ENCODE data around the gene ENTPD1.
A peak's percentile ranks its signal among the peaks of the same experiment; 100 is the strongest.
"Not testable (repeated sequence)": the region's sequence is repeated elsewhere in the genome, so short reads cannot be mapped to it uniquely, and the experiment has no call there.

Gene ENTPD1

DNA sequence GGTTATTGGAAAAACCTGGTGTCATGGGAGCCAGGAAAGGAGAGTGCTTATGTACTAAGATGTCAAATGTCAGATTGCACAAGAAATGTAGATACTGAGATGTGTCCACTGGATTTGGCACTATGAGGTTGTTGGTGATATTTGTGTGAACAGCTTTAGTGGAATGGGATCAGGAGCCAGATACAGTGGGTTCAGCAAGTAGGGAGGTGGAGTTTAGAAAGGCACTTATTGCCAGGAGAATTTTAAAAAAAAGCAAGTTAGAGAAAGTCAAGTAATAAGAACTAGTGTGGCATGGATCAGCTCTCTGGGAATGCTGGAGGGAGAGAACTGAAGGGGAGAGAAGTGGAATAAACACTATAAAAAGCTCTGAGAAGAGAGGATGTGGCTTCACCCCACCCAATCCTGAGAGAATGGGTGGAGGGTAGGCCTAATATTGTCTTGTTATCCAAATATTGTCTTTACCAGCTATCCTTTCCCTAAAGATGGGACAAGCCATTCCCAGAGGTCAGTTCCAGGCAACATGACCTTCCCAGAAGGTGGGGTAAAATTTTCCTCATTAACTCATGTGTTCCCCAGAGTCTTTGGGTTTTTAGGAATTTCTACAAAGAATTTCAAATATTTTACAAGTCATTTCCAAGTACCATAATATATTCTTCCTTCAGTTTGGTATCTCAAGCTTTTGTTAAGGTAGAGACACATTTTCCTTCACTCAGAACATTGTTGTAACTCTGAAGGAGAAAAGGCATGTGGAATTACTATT, 42.3 kb downstream of the ENTPD1 start:
- DNase-seq = no peak

DNA sequence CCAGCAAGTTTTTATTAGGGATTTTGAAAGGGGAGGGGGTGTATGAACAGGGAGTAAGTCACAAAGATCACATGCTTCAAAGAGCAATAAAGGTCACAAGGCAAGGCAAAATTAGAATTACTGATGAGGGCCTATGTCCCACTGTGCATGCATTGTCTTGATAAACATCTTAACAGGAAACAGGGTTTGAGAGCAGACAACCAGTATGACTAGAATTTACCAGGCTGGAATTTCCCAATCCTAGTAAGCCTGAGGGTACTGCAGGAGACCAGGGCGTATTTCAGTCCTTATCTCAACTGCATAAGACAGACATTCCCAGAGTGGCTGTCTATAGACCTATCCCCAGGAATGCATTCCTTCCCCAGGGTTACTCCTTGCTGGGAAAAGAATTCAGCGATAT, 44.3 kb downstream of the ENTPD1 start:
- not testable (repeated sequence) for DNase-seq

DNA sequence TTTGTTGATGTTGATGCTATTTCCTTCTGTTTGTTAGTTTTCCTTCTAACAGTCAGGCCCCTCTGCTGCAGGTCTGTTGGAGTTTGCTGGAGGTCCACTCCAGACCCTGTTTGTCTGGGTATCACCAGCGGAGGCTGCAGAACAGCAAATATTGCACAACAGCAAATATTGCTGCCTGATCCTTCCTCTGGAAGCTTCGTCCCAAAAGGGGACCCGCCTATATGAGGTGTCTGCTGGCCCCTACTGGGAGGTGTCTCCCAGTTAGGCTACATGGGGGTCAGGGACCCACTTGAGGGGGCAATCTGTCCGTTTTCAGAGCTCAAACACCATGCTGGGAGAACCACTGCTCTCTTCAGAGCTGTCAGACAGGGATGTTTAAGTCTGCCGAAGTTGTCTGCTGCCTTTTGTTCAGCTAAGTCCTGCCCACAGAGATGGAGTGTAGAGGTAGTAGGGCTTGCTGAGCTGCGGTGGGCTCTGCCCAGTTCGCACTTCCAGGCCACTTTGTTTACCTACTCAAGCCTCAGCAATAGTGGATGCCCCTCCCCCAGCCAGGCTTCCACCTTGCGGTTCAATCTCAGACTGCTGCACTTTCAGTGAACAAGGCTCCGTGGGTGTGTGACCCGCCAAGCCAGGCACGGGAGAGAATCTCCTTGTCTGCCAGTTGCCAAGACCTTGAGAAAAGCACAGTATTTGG, 50.9 kb downstream of the ENTPD1 start:
- not testable (repeated sequence) for DNase-seq

DNA sequence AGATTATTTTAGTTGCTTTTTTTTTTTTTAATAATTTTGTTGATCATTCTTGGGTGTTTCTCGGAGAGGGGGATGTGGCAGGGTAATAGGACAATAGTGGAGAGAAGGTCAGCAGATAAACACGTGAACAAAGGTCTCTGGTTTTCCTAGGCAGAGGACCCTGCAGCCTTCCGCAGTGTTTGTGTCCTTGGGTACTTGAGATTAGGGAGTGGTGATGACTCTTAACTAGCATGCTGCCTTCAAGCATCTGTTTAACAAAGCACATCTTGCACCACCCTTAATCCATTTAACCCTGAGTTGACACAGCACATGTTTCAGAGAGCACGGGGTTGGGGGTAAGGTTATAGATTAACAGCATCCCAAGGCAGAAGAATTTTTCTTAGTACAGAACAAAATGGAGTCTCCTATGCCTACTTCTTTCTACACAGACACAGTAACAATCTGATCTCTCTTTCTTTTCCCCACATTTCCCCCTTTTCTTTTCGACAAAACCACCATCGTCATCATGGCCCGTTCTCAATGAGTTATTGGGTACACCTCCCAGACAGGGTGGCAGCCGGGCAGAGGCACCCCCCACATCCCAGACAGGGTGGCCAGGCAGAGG, 52.8 kb downstream of the ENTPD1 start:
- DNase-seq = not testable (repeated sequence)

DNA sequence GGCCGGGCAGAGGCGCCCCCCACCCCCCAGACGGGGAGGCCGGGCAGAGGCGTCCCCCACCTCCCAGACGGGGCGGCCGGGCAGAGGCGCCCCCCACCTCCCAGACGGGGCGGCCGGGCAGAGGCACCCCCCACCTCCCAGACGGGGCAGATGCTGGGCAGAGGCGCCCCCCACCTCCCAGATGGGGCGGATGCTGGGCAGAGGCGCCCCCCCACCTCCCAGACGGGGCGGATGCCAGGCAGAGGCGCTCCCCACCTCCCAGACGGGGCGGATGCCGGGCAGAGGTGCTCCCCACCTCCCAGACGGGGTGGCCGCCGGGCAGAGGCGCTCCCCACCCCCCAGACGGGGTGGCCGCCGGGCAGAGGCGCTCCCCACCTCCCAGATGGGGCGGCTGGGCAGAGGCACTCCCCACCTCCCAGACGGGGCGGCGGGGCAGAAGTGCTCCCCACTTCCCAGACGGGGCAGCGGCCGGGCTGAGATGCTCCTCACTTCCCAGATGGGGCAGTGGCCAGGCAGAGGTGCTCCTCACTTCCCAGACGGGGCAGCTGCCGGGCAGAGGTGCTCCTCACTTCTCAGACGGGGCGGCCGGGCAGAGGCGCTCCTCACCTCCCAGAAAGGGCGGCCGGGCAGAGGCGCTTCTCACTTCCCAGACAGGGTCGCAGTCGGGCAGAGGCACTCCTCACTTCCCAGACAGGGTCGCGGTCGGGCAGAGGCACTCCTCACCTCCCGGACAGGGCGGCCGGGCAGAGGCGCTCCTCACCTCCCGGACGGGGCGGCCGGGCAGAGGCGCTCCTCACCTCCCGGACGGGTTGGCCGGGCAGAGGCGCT, 53.6 kb downstream of the ENTPD1 start:
- no peak for DNase-seq

DNA sequence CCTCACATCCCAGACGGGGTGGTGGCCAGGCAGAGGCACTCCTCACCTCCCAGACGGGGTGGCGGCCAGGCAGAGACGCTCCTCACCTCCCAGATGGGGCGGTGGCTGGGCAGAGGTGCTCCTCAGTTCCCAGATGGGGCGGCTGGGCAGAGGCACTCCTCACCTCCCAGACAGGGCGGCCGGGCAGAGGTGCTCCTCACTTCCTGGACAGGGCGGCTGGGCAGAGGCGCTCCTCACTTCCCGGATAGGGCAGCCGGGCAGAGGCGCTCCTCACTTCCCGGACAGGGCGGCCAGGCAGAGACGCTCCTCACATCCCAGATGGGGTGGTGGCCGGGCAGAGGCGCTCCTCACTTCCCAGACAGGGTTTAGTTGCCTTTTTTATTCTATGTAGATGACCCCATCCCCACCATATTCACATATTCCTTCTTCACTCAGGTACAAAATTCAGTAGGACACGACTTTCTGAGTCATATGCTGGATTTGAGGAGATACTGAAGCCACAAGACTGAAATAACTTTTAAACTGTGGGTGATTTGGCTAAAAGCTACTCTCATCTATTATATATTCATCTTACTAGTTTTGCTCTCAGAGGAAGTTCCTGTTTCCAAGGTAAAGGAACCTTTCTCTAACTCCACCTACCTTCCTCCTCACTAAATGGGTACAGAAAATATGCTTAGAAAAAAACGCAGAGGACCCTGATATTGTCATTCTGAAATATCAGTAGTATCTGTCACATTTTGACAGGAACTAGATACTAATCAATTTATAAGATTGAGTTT, 54.4 kb downstream of the ENTPD1 start:
- no peak for DNase-seq

DNA sequence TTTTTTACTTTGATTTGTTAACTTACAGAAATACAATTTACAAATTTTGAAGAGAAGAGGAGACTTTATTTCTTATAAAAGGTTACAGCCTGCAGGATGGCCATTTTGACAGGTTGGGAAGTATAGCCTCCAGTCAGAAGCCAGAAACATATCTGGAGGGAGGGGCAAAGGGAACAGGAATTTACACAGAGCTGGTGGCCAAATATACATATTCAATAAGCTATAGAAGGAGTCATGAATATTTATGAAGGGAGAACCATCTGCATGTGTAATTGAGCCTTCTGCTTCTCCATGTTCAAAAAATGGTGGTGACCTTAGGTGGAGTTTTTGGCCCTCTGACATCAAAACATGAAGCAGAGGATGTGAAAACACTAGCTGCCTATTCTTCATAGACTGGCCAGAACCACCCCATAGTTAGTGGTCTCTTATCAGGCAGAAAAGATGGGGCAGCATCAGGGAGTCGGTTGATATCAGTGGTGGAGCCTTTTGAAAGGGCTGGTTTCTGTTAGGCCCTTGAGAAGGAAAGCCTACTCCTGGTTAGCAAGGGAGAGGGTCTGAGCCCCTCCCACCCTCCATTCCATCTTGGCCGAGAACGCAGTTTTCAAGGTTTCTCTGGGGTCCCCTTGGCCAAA, 57.2 kb downstream of the ENTPD1 start:
- no peak for DNase-seq

DNA sequence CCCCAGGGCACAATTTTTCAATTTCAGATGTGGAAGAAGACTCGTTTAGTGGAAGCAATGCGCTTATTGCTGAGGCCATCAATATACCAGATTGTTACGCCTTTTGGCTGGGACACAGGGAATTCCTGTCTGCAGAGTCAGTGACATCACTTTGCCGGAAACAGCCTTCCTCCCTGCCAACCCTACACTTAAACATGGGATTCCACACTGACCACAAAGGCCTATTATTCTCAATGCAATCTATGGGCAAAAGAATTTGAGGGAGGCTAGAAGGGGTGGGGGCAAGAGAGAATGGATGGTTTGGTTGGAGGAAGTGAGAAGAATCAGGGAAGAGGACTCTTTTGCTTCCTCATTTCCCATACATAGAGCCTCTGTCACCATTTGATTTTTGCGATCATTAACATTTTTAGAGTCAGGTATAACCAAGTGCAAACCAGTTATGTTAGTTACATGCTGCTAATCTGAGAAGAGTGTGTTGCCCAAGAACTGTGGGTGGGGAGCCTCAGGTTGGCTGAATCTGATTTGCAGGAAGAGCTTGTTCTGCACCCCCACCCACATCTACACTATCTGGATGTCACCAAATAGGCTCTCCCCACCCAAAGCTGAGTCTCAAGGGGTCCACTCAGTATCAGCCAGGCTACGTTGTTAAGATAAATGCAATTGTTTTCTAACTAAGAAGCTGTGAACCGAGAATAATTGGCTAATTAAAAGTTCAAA, 58.2 kb downstream of the ENTPD1 start:
- DNase-seq = no peak

DNA sequence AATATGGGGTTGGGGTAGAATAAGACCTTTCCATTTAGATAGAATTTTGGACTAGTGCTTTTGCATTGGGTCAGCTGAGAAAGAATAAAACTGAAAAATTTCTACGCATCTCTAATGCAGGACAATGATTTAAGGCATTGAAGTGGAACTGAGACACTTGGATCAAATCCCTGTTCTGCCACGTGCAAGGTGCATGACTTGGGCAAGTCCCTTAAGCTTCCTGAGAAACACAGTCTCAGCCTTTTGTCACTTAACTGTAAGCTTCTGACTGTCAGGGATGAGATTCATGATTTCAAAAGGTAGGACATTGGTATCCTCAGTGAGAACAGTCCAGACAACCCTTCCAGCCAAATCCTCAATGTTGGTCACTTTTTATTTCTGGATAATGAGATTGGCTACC, 59.2 kb downstream of the ENTPD1 start:
- no peak for DNase-seq

DNA sequence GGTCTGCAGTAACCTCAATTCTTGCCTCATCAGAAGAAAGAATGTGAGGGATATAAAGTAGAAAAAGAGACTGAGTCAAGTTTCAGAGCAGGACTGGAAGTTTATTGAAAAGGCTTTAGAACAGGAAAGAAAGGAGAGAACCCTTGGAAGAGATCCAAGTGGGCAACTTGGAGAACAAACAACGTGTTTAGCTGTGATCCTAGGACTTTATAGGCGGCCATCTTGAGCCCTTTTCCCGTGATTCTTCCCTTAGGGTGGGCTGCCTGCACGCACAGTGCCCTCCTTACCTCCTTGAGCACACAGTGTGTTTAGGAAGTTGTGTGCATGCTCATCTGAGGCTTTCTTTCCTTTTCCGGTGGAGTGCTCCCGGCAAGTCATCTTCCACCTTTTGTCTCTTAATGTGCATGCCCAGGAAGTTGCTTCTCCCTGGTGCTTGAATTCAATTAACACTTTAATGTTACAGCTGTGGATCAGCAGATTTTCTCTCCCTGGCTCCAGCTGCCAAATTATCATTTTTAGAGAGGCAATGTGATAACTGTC, 59.8 kb downstream of the ENTPD1 start:
- no peak for DNase-seq

DNA sequence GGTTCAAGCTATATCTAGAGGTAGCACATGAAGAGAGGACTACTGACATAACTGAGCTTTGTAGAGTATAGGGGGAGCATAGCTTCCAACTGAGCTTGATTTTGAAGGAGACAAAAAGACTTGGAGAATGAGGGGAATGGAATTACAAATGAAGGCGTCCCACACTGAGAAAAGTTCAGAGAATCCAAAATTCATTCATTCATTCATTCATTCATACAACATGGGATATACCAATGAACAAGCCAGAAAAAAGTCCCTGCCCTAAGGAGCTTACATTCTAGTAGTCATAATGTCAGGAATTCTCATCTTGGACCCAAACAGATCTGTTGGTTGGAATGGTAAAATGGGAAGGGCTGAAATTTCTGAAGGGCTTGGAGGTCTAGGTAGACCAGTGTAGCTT, 62.0 kb downstream of the ENTPD1 start:
- DNase-seq = no peak

DNA sequence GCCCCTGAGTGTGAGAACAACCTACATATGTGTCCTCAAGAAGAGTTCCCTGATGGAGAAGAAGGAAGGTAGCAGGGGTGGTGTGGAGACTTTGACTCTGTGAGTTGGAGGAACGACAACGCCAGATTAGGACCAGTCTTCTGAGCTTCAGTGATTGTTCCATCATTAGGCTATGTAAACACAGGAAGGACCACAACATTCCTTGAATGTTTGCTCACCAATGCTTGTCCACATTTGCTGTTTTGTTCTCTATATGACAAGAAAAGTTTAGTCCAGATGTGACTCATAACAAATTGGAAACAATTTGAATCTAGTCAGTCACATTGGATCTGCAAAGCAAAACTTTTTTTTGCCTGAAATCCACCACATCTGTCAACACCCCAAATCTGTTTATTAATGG, 62.7 kb downstream of the ENTPD1 start:
- DNase-seq = no peak

DNA sequence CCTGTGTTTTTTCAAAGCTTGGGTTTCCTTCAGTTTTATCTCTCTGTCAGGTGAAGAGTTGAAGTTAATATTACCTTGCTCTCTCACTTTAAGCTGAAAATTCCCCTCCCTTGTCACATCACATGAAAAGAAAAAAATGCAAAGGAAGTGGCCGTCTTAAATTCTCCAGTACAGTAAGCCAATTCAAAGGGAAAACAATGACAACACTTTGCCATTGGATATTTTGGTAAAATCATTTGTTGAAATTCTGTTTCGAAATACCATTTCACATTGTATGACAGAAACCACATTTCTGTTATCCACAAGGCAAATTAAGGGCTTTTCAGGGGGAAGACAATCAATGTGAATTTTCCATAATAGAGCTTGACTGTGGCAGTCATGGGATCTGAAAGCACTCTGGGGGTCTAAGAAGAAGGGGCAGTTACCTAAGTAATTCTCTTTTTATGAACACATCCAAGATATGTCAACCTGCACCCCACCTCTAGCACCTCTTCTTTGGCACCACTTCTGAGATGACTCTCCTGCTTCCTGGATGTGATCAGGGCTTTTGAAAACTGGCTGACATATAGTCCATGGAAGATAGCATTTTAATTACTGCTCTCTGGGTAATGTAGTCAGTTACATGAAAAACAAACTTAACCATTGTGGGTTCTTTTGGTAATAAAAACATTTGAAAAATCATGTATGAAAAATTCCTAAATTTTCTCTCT, 63.8 kb downstream of the ENTPD1 start:
- no peak for DNase-seq

DNA sequence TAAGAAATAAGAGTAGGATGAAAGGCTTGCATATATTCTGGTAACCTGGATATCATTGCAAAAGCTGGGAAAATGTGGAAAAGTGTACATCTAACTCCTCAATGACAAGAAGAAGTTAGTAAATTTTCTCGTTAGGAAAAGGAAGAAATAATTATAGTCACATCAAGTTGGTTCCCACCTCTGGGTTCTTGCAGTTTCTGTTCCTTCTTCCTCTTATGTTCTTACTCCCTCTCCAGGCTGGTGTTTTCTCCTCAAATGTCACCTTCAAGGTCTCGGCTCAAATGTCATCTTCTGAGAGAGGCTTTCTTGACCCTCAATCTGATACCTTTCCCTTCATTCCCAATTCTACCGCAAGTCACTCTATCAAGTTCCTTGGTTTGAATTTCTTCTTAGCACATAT, 64.4 kb downstream of the ENTPD1 start:
- no peak for DNase-seq

DNA sequence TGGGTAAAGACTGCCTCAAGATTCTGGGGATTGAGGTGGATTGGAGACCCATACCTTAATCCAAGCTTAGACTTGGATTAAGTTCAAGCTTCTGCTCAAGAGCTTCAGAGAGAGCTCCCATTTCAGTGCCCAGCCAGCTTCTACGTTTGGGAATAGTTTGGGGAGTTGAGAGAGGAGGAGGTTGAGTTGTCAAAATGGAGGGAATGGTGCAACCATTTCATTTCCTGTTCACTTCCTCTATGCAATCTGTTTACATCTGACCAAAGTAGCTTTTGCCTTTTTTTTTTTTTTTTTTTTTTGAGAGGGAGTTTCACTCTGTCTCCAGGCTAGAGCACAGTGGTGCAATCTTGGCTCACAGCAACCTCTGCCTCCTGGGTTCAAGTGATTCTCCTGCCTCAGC, 65.8 kb downstream of the ENTPD1 start:
- no peak for DNase-seq

DNA sequence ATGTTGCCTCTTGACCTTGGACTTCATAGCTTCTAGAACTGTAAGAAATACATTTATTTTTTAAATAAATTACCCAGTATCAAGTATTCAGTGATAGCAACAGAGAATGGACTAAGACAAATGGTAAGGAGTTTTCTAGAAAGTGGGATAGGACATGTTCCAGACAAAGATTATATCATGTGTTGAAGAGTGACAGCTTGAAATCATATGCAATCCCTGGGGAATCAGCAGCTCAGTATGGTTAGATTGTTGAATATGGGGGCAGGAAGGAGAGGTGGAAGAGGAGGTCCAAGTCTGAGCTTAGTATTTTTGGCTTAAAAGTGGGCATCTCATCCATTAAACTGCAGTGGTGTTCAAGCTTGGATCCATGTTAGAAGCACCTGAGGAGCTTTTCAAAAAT, 74.1 kb downstream of the ENTPD1 start:
- no peak for DNase-seq

DNA sequence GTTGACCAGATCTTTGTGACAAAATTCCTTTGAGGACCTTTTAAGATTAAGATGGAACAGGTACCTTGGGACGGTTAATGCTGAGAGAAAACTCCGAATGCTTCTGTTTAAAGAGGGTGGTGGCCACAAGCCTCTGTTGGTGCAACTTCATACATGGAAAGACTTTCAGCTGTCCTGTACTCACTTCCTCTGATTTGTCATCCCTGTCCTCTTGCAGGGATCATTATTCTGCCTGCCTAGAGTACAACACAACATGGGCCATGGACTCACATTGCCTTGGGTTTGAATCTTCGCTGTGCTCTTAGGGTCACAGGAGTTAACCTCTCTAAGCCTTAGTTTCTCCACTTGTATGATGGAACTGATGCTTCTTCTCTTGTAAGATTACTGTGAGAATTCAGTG, 75.1 kb downstream of the ENTPD1 start:
- DNase-seq = no peak

DNA sequence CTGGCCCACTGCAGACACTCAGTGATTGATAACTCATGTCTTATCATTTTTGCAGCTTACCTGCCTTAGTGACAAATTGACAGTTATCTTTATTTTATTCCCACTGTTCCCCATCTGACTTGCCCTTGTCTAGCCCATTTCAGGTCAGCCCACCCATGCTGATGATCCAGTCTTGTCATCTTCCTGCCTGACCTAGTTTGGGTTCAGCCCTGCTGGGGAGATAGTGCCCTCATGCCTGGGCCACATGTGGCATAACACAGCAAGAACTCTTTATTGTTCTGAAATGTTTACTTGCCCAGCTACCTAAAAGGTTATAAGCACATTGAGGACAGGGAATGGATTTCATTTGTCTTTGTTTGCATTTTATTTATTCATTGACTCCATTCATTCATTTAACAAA, 75.6 kb downstream of the ENTPD1 start:
- no peak for DNase-seq

DNA sequence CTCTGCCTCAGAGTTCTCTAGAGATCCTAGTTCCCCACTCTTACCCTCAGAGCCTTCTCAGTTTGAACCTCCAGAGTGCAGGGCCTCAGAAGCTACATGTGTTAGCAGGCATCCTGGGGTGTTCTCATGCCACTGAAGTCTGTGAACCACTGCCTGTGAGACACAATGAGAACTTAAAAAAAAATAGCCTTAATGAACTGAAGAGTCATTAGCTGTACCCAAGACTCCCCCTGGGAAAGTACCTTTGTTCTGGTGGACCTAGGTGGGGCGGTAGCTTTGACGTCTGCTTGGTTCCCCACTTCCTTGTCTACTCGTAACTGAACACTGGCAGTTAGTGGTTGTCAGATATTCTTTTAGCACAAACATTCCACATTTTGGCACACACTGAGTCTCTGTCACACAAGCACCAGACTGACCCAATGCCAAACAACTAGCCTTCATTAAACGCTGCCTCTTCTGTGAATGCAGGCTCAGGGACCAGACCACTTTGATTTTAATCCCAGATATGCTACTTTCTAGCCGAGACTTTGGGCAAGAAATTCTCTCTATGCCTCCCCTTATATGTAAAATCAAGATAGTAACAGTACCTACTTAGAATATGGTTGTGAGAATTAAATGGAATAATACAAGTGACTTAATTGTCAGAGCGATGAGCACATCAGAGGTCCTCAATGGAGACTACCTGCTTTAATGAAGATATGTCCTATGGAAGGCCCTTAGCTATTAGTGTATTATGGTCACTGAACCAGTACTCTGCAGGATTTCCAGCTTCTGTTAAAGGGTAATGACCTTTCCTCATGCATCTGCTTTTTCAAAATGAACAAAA, 76.5 kb downstream of the ENTPD1 start:
- peak; percentile 61 to 89 for DNase-seq

Data from CD4-positive, alpha-beta T cell treated with Interleukin-4 for 1 hour (primary cell).